ENCODE data around the gene TRPM7.

DNA sequence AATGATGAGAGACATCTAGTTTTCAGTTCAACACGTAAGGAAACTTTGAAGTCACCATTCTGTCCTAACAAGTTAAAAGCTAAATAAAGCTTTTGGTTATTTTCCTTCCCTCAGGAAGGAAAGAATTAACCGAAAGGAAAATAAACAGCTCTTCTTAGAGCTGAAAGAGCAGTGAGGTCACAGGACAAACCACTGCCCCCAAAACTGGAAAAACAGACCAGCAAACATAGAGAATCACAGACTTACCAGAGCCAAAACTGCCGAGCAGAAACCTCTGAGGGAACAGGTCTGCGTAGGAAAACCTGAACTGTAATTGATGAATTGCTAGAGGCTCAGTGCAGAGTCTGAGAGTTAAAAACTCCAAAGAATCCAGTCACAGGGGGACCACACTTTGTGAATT is 154.8 kb downstream of the TRPM7 start:
- TF ChIP-seq, protein P1, sequence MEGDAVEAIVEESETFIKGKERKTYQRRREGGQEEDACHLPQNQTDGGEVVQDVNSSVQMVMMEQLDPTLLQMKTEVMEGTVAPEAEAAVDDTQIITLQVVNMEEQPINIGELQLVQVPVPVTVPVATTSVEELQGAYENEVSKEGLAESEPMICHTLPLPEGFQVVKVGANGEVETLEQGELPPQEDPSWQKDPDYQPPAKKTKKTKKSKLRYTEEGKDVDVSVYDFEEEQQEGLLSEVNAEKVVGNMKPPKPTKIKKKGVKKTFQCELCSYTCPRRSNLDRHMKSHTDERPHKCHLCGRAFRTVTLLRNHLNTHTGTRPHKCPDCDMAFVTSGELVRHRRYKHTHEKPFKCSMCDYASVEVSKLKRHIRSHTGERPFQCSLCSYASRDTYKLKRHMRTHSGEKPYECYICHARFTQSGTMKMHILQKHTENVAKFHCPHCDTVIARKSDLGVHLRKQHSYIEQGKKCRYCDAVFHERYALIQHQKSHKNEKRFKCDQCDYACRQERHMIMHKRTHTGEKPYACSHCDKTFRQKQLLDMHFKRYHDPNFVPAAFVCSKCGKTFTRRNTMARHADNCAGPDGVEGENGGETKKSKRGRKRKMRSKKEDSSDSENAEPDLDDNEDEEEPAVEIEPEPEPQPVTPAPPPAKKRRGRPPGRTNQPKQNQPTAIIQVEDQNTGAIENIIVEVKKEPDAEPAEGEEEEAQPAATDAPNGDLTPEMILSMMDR (IDR thresholded peaks at IDR 0.05), result no peak
- TF ChIP-seq EP300 (IDR thresholded peaks at IDR 0.05) (no peak), POLR2A (IDR thresholded peaks at IDR 0.05) (no peak)

Measured in tibial nerve (tissue), 4 donors.